HepG2 (cell line): Measurements from ENCODE around the gene RAE1. TPM values are rescaled to one million over a fixed set of nuclear protein-coding genes. Genes with fewer than 3 reads are reported as not detected.

Experiments used
- AGO2 ChIP-seq: fragments of 200-400 bp; formaldehyde crosslinking; optimal IDR thresholded peaks from 2 replicates; pipeline ENCODE3; 2017; ENCODE audit warnings: mild to moderate bottlenecking, low read depth, low read length, moderate library complexity
- FOXA3 ChIP-seq: IDR thresholded peaks from 2 replicates; pipeline ENCODE4 v1.6.1; 2016; ENCODE audit warnings: missing genetic modification reagents, missing compliant biosample characterization
- HDAC6 ChIP-seq: fragments of 200-600 bp; sonication (generic); IDR thresholded peaks from 2 replicates; pipeline ENCODE4 v1.7.0; 2017; ENCODE audit warnings: mild to moderate bottlenecking, antibody characterized with exemption, low read length, low read depth
- HNRNPK ChIP-seq: fragments of 200-400 bp; formaldehyde crosslinking; IDR thresholded peaks from 2 replicates; pipeline ENCODE4 v1.6.1; 2018; ENCODE audit warnings: low read length, low read depth, moderate library complexity, mild to moderate bottlenecking; ENCODE audit not compliant: poor library complexity, severe bottlenecking
- IRX3 ChIP-seq: sonication (generic); formaldehyde crosslinking; IDR thresholded peaks from 2 replicates; pipeline ENCODE4 v1.8.1; 2023; ENCODE audit warnings: mild to moderate bottlenecking, low read depth, missing genetic modification reagents, borderline replicate concordance
- KLF13 ChIP-seq: sonication (generic); formaldehyde crosslinking; IDR thresholded peaks from 2 replicates; pipeline ENCODE4 v1.4.0; 2020; ENCODE audit warnings: mild to moderate bottlenecking, missing genetic modification reagents
- NCOA2 ChIP-seq: sonication (generic); formaldehyde crosslinking; IDR thresholded peaks from 2 replicates; pipeline ENCODE4 v1.8.0; 2022; ENCODE audit warnings: inconsistent platforms
- NFE2 ChIP-seq: sonication (generic); formaldehyde crosslinking; IDR thresholded peaks from 2 replicates; pipeline ENCODE4 v1.4.0; 2020; ENCODE audit warnings: missing genetic modification reagents
- NFIC ChIP-seq: IDR thresholded peaks from 2 replicates; pipeline ENCODE4 v1.6.1; 2012; ENCODE audit warnings: mild to moderate bottlenecking, low read length, inconsistent platforms
- POLR2AphosphoS5 ChIP-seq: IDR thresholded peaks from 2 replicates; pipeline ENCODE4 v1.6.1; 2012; ENCODE audit warnings: low read depth, low read length
- TBX3 ChIP-seq: fragments of 450-650 bp; IDR thresholded peaks from 2 replicates; pipeline ENCODE4 v1.6.1; 2017; ENCODE audit warnings: antibody characterized with exemption, mild to moderate bottlenecking, inconsistent platforms, borderline replicate concordance
- TEAD3 ChIP-seq: optimal IDR thresholded peaks from 2 replicates; pipeline ENCODE3; 2016; ENCODE audit warnings: borderline replicate concordance
- ZBTB38 ChIP-seq: sonication (generic); formaldehyde crosslinking; IDR thresholded peaks from 2 replicates; pipeline ENCODE4 v1.5.1; 2020; ENCODE audit warnings: mild to moderate bottlenecking, missing genetic modification reagents
- ZC3H13 ChIP-seq: sonication (generic); formaldehyde crosslinking; IDR thresholded peaks from 2 replicates; pipeline ENCODE4 v1.8.1; 2023; ENCODE audit warnings: mild to moderate bottlenecking, missing genetic modification reagents, moderate library complexity
- ZFP36L1 ChIP-seq: sonication (generic); formaldehyde crosslinking; IDR thresholded peaks from 2 replicates; pipeline ENCODE4 v1.8.0; 2022; ENCODE audit warnings: mild to moderate bottlenecking, missing genetic modification reagents, moderate library complexity
- ZNF451 ChIP-seq: sonication (generic); formaldehyde crosslinking; IDR thresholded peaks from 2 replicates; pipeline ENCODE4 v1.5.0; 2020; ENCODE audit warnings: mild to moderate bottlenecking, missing genetic modification reagents
- ZNF772 ChIP-seq: sonication (generic); formaldehyde crosslinking; IDR thresholded peaks from 2 replicates; pipeline ENCODE4 v1.5.0; 2020; ENCODE audit warnings: mild to moderate bottlenecking, missing genetic modification reagents
- ZNF781 ChIP-seq: sonication (generic); formaldehyde crosslinking; IDR thresholded peaks from 2 replicates; pipeline ENCODE4 v1.5.1; 2020; ENCODE audit warnings: borderline replicate concordance, mild to moderate bottlenecking, missing genetic modification reagents; ENCODE audit errors: not compliant biosample characterization
- polyA plus RNA-seq, 8 experiments: library from polyadenylated mRNA; depleted of rRNA in 3 of 8; stranded (reverse) in 7 of 8; unstranded in 1 of 8; fragments of >200 nt; fragmentation: Illumina TruSeq in 4 of 8; extraction: Trizol in 4 of 8; gene quantifications; 2 replicates each; pipeline versions ENCODE4 v1.2.1 to v1.2.3, GENCODE V29; 2011 to 2016; ENCODE audit warnings: low read depth in 4 of 8, missing spikeins in 1 of 8, mixed read lengths in 1 of 8; ENCODE audit not compliant: insufficient read depth in 1 of 8
- total RNA-seq, 5 experiments: library from RNA; depleted of rRNA; stranded (reverse); fragments of >200 nt; fragmentation: Illumina TruSeq; extraction: Trizol; gene quantifications; 2 replicates each; pipeline ENCODE4 v1.2.3, GENCODE V29; 2016; ENCODE audit warnings: low read depth in 1 of 5
- TF ChIP-seq, protein P1 (sequence below): sonication (generic); formaldehyde crosslinking; IDR thresholded peaks from 2 replicates; pipeline ENCODE4 v1.5.1; 2020; ENCODE audit warnings: missing genetic modification reagents, mild to moderate bottlenecking, borderline replicate concordance
- TF ChIP-seq, protein P2 (sequence below): sonication (generic); formaldehyde crosslinking; IDR thresholded peaks from 2 replicates; pipeline ENCODE4 v1.8.1; 2023; ENCODE audit warnings: missing genetic modification reagents, inconsistent platforms, borderline replicate concordance
- TF ChIP-seq, protein P3 (sequence below): sonication (generic); formaldehyde crosslinking; IDR thresholded peaks from 2 replicates; pipeline ENCODE4 v1.5.0; 2020; ENCODE audit warnings: missing genetic modification reagents
- TF ChIP-seq, protein P4 (sequence below): sonication (generic); formaldehyde crosslinking; IDR thresholded peaks from 2 replicates; pipeline ENCODE4 v1.8.0; 2022; ENCODE audit warnings: missing genetic modification reagents, mild to moderate bottlenecking, inconsistent platforms, borderline replicate concordance
- TF ChIP-seq, protein P5 (sequence below): sonication (generic); formaldehyde crosslinking; IDR thresholded peaks from 2 replicates; pipeline ENCODE4 v1.5.1; 2020; ENCODE audit warnings: mild to moderate bottlenecking, moderate library complexity, missing genetic modification reagents
- TF ChIP-seq, protein P6 (sequence below): sonication (generic); formaldehyde crosslinking; IDR thresholded peaks from 2 replicates; pipeline ENCODE4 v1.4.0; 2020; ENCODE audit warnings: mild to moderate bottlenecking, missing genetic modification reagents

RAE1 gene
- total and polyA plus RNA-seq, 2 of the 13 experiments (the other 11 are each of a cell fraction or from before 2014, with no cell fraction given): 36.1 to 72.9 TPM

DNA sequence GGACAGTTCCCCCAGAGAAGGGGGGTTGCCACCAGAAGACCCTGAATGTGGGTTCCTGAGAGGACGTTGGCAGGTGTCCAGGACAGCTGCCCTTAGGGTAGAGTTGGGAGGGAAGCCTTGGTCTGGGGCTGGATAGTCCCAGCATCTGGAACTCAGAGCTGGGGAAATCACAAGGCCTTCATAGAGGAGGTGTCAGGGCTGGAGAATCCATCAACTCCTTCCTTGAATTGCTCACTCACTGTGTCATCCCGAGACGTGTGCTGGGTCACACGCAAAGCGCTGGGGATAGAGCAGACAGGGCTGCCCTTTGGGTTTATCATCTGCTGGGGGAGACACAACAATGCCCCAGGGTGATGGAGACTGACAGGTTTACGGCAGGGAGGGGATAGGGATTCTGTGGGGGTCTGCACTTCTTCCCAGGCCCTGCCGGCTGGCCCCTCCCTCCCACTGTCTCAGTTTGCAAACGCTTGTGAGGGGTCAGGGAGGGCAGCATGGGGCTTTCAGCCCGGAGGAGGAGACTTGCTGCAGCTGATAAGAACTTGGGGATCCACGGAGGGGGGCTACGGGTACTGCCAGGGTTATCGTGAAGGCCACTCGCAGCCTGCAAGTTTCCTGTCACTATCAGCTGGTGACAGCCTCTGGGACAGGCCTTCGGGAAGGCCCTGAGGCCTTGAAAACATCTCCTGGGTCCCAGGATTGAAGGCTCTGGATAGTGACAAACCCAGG is 58.8 kb downstream of the RAE1 start (continued):
- TF ChIP-seq HDAC6 (no peak), ZNF451 (CRISPR knock-in tag) (no peak), TBX3 (no peak), NCOA2 (no peak), ZFP36L1 (CRISPR knock-in tag) (no peak), POLR2AphosphoS5 (peak; percentile 20; the same call in 1 of the 2 replicates), ZC3H13 (CRISPR knock-in tag) (peak; percentile 21; the same call in 1 of the 2 replicates), ZBTB38 (CRISPR knock-in tag) (no peak), NFE2 (no peak), ZNF781 (CRISPR knock-in tag) (no peak), NFIC (no peak), AGO2 (peak; percentile 14), TEAD3 (CRISPR knock-in tag) (no peak), IRX3 (CRISPR knock-in tag) (no peak), ZNF772 (no peak), KLF13 (CRISPR knock-in tag) (no peak), FOXA3 (CRISPR knock-in tag) (no peak), HNRNPK (no peak)
- TF ChIP-seq, protein P1, sequence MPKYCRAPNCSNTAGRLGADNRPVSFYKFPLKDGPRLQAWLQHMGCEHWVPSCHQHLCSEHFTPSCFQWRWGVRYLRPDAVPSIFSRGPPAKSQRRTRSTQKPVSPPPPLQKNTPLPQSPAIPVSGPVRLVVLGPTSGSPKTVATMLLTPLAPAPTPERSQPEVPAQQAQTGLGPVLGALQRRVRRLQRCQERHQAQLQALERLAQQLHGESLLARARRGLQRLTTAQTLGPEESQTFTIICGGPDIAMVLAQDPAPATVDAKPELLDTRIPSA (CRISPR knock-in tag): 0 out of 2 replicates have a peak, but pooled peaks have one; percentile 45
- TF ChIP-seq, protein P2, sequence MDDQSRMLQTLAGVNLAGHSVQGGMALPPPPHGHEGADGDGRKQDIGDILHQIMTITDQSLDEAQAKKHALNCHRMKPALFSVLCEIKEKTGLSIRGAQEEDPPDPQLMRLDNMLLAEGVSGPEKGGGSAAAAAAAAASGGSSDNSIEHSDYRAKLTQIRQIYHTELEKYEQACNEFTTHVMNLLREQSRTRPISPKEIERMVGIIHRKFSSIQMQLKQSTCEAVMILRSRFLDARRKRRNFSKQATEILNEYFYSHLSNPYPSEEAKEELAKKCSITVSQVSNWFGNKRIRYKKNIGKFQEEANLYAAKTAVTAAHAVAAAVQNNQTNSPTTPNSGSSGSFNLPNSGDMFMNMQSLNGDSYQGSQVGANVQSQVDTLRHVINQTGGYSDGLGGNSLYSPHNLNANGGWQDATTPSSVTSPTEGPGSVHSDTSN (CRISPR knock-in tag): no peak
- TF ChIP-seq, protein P3, sequence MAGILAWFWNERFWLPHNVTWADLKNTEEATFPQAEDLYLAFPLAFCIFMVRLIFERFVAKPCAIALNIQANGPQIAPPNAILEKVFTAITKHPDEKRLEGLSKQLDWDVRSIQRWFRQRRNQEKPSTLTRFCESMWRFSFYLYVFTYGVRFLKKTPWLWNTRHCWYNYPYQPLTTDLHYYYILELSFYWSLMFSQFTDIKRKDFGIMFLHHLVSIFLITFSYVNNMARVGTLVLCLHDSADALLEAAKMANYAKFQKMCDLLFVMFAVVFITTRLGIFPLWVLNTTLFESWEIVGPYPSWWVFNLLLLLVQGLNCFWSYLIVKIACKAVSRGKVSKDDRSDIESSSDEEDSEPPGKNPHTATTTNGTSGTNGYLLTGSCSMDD (CRISPR knock-in tag): no peak
- TF ChIP-seq, protein P4, sequence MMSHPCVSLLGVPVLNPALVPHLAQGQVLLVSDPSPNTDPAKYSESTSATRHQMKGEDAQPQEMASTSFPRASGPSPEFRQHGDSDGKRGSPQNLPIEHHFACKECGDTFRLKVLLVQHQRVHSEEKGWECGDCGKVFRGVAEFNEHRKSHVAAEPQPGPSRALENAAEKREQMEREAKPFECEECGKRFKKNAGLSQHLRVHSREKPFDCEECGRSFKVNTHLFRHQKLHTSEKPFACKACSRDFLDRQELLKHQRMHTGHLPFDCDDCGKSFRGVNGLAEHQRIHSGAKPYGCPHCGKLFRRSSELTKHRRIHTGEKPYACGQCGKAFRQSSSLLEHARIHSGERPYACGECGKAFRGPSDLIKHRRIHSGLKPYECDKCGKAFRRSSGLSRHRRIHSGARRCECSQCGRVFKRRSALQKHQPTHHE (CRISPR knock-in tag): no peak
- TF ChIP-seq, protein P5, sequence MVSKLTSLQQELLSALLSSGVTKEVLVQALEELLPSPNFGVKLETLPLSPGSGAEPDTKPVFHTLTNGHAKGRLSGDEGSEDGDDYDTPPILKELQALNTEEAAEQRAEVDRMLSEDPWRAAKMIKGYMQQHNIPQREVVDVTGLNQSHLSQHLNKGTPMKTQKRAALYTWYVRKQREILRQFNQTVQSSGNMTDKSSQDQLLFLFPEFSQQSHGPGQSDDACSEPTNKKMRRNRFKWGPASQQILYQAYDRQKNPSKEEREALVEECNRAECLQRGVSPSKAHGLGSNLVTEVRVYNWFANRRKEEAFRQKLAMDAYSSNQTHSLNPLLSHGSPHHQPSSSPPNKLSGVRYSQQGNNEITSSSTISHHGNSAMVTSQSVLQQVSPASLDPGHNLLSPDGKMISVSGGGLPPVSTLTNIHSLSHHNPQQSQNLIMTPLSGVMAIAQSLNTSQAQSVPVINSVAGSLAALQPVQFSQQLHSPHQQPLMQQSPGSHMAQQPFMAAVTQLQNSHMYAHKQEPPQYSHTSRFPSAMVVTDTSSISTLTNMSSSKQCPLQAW: 0 out of 2 replicates have a peak, but pooled peaks have one; percentile 15
- TF ChIP-seq, protein P6, sequence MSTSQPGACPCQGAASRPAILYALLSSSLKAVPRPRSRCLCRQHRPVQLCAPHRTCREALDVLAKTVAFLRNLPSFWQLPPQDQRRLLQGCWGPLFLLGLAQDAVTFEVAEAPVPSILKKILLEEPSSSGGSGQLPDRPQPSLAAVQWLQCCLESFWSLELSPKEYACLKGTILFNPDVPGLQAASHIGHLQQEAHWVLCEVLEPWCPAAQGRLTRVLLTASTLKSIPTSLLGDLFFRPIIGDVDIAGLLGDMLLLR (CRISPR knock-in tag): no peak
